Keratinocyte (primary cell): ENCODE data around the gene PHF2.

Experiments used
- CTCF ChIP-seq, 3 experiments: IDR thresholded peaks in 1 of 3; conservative IDR thresholded peaks in 1 of 3; optimal IDR thresholded peaks in 1 of 3; 2 replicates in 2 of 3; 3 replicates in 1 of 3; pipeline versions ENCODE3 to v1.5.1; 2011; ENCODE audit warnings: low read length in 3 of 3, mild to moderate bottlenecking in 3 of 3, moderate library complexity in 2 of 3, control low read depth in 1 of 3, inconsistent platforms in 1 of 3; ENCODE audit not compliant: insufficient read depth in 2 of 3; ENCODE audit errors: extremely low read depth in 1 of 3
- EZH2 ChIP-seq: IDR thresholded peaks from one replicate; pipeline ENCODE4 v1.6.1; 2012; ENCODE audit warnings: inconsistent platforms, mild to moderate bottlenecking, low read length, moderate library complexity

- TF ChIP-seq EZH2, result no peak
- no peak for TF ChIP-seq CTCF (optimal IDR thresholded peaks at IDR 0.05 in 1 of 3, IDR thresholded peaks at IDR 0.05 in 1 of 3, conservative IDR thresholded peaks at IDR 0.05 in 1 of 3; ENCODE audit: extremely low read depth in 1 of 3, insufficient read depth in 2 of 3, low read length in 3 of 3)
These were observed 75.2 kb downstream of the PHF2 start for GRCh38 chr9:93651521-93651950.
